Esophagus squamous epithelium (tissue), 5 donors: Measurements from ENCODE around the gene SLC18A3. TPM values are rescaled to one million over a fixed set of nuclear protein-coding genes. Genes with fewer than 3 reads are reported as not detected.

ENCODE experiments used
- DNase-seq: peaks from one replicate; lab custom pipeline; 2025; lab: John Stamatoyannopoulos, UW
- H3K27ac ChIP-seq, 4 donors: fragments of 200-600 bp; sonication (generic); one replicate each; pipeline ENCODE4 v1.5.1; 2016 to 2019; ENCODE audit warnings: mild to moderate bottlenecking in 1 of 4
- H3K27me3 ChIP-seq, 4 donors: fragments of 200-600 bp; sonication (generic); 1 replicate in 3 of 4; 2 replicates in 1 of 4; pipeline versions ENCODE4 v1.5.1 to v1.6.0; 2017 to 2021; ENCODE audit warnings: antibody characterized with exemption in 1 of 4
- H3K36me3 ChIP-seq, 3 donors: fragments of 200-600 bp; sonication (generic); one replicate each; pipeline ENCODE4 v1.5.1; 2016 to 2019
- H3K4me1 ChIP-seq, 3 donors: fragments of 200-600 bp; sonication (generic); one replicate each; pipeline ENCODE4 v1.5.1; 2017 to 2019
- H3K4me3 ChIP-seq, 4 donors: fragments of 200-600 bp; sonication (generic); 1 replicate in 3 of 4; 2 replicates in 1 of 4; pipeline ENCODE4 v1.5.1; 2016 to 2019; ENCODE audit warnings: mild to moderate bottlenecking in 2 of 4, moderate library complexity in 1 of 4
- H3K9me3 ChIP-seq, 3 donors: fragments of 200-600 bp; sonication (generic); one replicate each; pipeline ENCODE4 v1.5.1; 2016 to 2019
- CTCF ChIP-seq, 6 experiments: fragments of 450-650 bp in 4 of 6; fragments of 200-600 bp in 2 of 6; sonication (generic) in 2 of 6; IDR thresholded peaks; one replicate each; pipeline ENCODE4 v1.5.1; 2016 to 2019; ENCODE audit warnings: antibody characterized with exemption in 6 of 6, mild to moderate bottlenecking in 4 of 6, moderate library complexity in 4 of 6
- POLR2A ChIP-seq, 4 donors: fragments of 450-650 bp; IDR thresholded peaks; one replicate each; pipeline ENCODE4 v1.6.1; 2017; ENCODE audit warnings: antibody characterized with exemption in 4 of 4, mild to moderate bottlenecking in 4 of 4, moderate library complexity in 3 of 4
- WGBS, 2 donors: methylation state at CpG; one replicate each; pipeline ENCODE4 v1.1.5; 2018; 5-methylcytosine and 5-hydroxymethylcytosine counted together
- intact Hi-C: fragments of 100-400 bp; cut with DNase I; formaldehyde crosslinking; loops from one replicate; pipeline ENCODE4 v1.15.0; 2022
- total RNA-seq, 4 donors: library from RNA; depleted of rRNA; stranded (reverse); fragments of >200 nt; gene quantifications; one replicate each; pipeline ENCODE4 v1.1.0, GENCODE V29; 2016
- donor health status: DM: yes; HTN: yes; CAD: no.

Gene SLC18A3
- total RNA-seq, 4 donors from 2014 or later: not detected

GRCh38 chr10:49649294-49649693 lies 39.2 kb downstream of the SLC18A3 start:
- TF ChIP-seq CTCF (IDR thresholded peaks at IDR 0.05) (no peak), POLR2A (IDR thresholded peaks at IDR 0.05) (no peak)
- Histone ChIP-seq H3K4me1 (no peaks in the 10 kb centered on the region), H3K4me3 (no peak overlapping the region), H3K9me3 (no peaks in the 10 kb centered on the region), H3K27me3 (peaks cover 0 to 44% (median 0%) of the 10 kb centered on the region in 4 donors), H3K36me3 (no peaks in the 10 kb centered on the region), H3K27ac (no peak overlapping the region)
- no peak for DNase-seq
- intact Hi-C loops: no loop called here
- 16 to 28% methylated on average over 5 to 6 of the region's 17 CpGs for WGBS, 2 donors

DNA sequence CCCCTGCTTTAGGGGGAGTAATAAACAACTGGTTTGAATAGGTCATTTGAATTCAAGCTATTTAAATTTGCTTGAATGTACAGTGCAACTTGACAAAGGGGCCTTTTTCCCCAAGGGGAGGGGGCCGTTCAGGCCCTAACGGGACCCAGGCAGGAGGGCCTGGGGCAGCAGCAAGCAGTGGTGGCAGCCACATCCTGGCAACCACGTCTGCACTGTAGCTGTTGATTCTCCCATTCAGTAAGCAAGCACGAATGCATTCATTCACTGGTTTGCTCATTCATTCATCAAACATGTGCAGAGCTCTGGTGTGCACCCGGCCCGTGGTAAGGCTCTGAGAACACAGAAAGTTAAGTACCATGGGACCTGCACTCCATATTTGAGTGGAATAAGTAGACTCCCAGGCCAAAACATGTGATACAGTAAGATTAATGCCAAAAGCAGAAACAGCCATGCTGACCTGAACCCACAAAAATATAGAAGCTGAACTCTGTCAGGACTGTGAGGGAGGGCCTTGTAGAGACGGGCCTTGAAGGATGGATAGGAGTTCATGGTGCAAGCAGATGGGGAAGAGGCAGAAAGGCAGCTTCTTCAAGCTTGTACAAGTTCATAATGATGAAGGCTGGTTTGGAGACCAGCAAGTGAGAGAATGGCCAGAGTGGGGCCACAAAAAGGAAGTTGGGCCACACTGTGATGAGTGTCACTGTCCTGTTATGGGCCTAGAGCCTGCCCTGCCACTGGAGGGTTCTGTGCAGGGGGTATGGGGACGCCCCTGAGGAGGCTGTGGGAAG lies 40.0 kb downstream of the SLC18A3 start:
- 42 to 46% methylated on average over 5 to 7 of the region's 8 CpGs for WGBS, 2 donors
- H3K4me1 ChIP-seq: no peaks in the 10 kb centered on the region
- H3K36me3 ChIP-seq: no peaks in the 10 kb centered on the region
- no peak for DNase-seq
- no peaks in the 10 kb centered on the region for H3K9me3 ChIP-seq
- intact Hi-C loops: no loop called here
- H3K27ac ChIP-seq: no peak overlapping the region
- H3K4me3 ChIP-seq: no peak overlapping the region
- H3K27me3 ChIP-seq: peaks cover 0 to 43% (median 0%) of the 10 kb centered on the region in 4 donors
- TF ChIP-seq CTCF (IDR thresholded peaks at IDR 0.05): no peak
- no peak for TF ChIP-seq POLR2A (IDR thresholded peaks at IDR 0.05)

DNA sequence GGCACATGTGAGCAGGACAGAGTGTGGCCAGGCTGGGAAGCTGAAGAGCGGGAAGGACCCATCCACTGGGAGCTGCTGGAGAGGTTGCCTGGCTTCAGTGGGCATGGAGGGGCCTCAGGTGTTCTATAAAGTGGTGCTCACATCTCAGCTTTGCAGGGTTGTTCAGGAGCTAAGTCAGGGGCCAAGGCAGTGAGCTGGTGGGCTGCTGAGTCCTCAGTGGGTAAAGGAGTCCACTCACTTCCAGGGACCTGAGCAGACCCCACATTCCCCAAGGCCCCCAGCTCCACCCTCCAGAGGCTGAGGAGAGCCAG lies 40.6 kb downstream of the SLC18A3 start:
- no peaks in the 10 kb centered on the region for H3K9me3 ChIP-seq
- H3K27ac ChIP-seq: no peak overlapping the region
- no peaks in the 10 kb centered on the region for H3K4me1 ChIP-seq
- H3K27me3 ChIP-seq: peaks cover 0 to 43% (median 0%) of the 10 kb centered on the region in 4 donors
- no peak overlapping the region for H3K4me3 ChIP-seq
- no peaks in the 10 kb centered on the region for H3K36me3 ChIP-seq
- TF ChIP-seq POLR2A (IDR thresholded peaks at IDR 0.05) (no peak), CTCF (IDR thresholded peaks at IDR 0.05) (no peak)
- no peak for DNase-seq
- WGBS, 2 donors: 100% methylated on average over 1 of the region's 1 CpG; no CpG with 5 or more reads in 1 of the 2 donors
- intact Hi-C loops: no loop called here

GRCh38 chr10:49651039-49651835 lies 41.1 kb downstream of the SLC18A3 start:
- H3K27ac ChIP-seq: no peak overlapping the region
- no peak overlapping the region for H3K4me3 ChIP-seq
- no peak for DNase-seq
- no peaks in the 10 kb centered on the region for H3K36me3 ChIP-seq
- no peaks in the 10 kb centered on the region for H3K4me1 ChIP-seq
- H3K9me3 ChIP-seq: no peaks in the 10 kb centered on the region
- peaks cover 0 to 40% (median 0%) of the 10 kb centered on the region in 4 donors for H3K27me3 ChIP-seq
- 59 to 80% methylated on average over 7 to 9 of the region's 15 CpGs for WGBS, 2 donors
- TF ChIP-seq POLR2A (IDR thresholded peaks at IDR 0.05) (no peak), CTCF (IDR thresholded peaks at IDR 0.05) (no peak)
- intact Hi-C loops: no loop called here

DNA sequence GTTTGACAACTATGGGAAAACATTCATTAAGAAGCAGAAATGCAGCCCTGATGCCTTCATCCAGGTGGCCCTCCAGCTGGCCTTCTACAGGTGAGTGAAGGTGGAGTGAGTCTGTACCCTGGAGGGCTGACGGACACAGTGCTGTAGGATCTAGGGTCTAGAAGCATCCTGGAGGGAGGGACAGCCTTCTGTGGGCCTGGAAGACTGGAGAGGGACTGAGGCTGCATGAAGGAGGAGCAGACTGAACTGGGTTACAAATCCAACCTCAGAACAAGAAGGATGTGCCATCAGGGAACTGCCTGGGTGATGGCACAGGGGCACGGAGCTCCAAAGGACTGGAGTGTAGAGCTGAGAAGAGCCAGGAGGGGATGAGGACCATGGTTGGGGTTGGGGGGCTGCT lies 41.8 kb downstream of the SLC18A3 start:
- 69 to 77% methylated on average over 2 of the region's 2 CpGs for WGBS, 2 donors
- DNase-seq: no peak
- Histone ChIP-seq H3K27ac (no peak overlapping the region), H3K36me3 (no peaks in the 10 kb centered on the region), H3K4me1 (no peaks in the 10 kb centered on the region), H3K9me3 (no peaks in the 10 kb centered on the region), H3K4me3 (no peak overlapping the region), H3K27me3 (peaks cover 0 to 37% (median 0%) of the 10 kb centered on the region in 4 donors)
- TF ChIP-seq CTCF (IDR thresholded peaks at IDR 0.05) (no peak), POLR2A (IDR thresholded peaks at IDR 0.05) (no peak)
- intact Hi-C loops: no loop called here
